Testis (tissue), 3 donors: ENCODE data around the gene TMEM255B. TPM values are rescaled to one million over a fixed set of nuclear protein-coding genes. Genes with fewer than 3 reads are reported as not detected.

Source experiments
- DNase-seq: peaks from one replicate; pipeline ENCODE4 v3.0.0-alpha.2; 2019
- H3K27ac ChIP-seq, 2 donors: fragments of 200-600 bp; sonication (generic); one replicate each; pipeline ENCODE4 v1.5.1; 2019
- H3K27me3 ChIP-seq: fragments of 200-600 bp; sonication (generic); one replicate; pipeline ENCODE4 v1.5.1; 2019
- H3K36me3 ChIP-seq: fragments of 200-600 bp; sonication (generic); one replicate; pipeline ENCODE4 v1.5.1; 2017; ENCODE audit warnings: low read depth; ENCODE audit errors: missing control alignments
- H3K4me1 ChIP-seq: fragments of 200-600 bp; sonication (generic); one replicate; pipeline ENCODE4 v1.5.1; 2019
- H3K4me3 ChIP-seq, 2 donors: fragments of 200-600 bp; sonication (generic); one replicate each; pipeline ENCODE4 v1.5.1; 2017 to 2019
- H3K9me3 ChIP-seq: fragments of 200-600 bp; sonication (generic); one replicate; pipeline ENCODE4 v1.5.1; 2017
- CTCF ChIP-seq, 3 experiments: fragments of 450-650 bp in 2 of 3; fragments of 200-600 bp in 1 of 3; sonication (generic) in 1 of 3; IDR thresholded peaks; one replicate each; pipeline ENCODE4 v1.5.1; 2016 to 2019; ENCODE audit warnings: antibody characterized with exemption in 3 of 3, mild to moderate bottlenecking in 2 of 3, moderate library complexity in 1 of 3
- POLR2A ChIP-seq: fragments of 450-650 bp; IDR thresholded peaks from one replicate; pipeline ENCODE4 v1.6.1; 2017; ENCODE audit warnings: antibody characterized with exemption, mild to moderate bottlenecking, moderate library complexity
- WGBS, 2 donors: methylation state at CpG; one replicate each; pipeline ENCODE4 v1.1.5; 2018; 5-methylcytosine and 5-hydroxymethylcytosine counted together
- intact Hi-C: fragments of 100-400 bp; cut with DNase I; formaldehyde crosslinking; loops from one replicate; pipeline ENCODE4 v1.15.1; 2023; ENCODE audit warnings: low total_unique reads
- polyA plus RNA-seq: library from polyadenylated mRNA; stranded (reverse); fragments of 350-450 nt; fragmentation: Illumina TruSeq; extraction: RNeasy Lipid Tissue Mini Kit (QIAGEN cat#74804); gene quantifications from one replicate; pipeline ENCODE4 v1.2.3, GENCODE V29; 2014; ENCODE audit warnings: low read depth, low replicate concordance; ENCODE audit not compliant: insufficient read depth
- total RNA-seq, 2 donors: library from RNA; depleted of rRNA; stranded (reverse); fragments of >200 nt; gene quantifications; one replicate each; pipeline ENCODE4 v1.2.3, GENCODE V29; 2016

The TMEM255B gene
- total and polyA plus RNA-seq, 3 donors from 2014 or later, result 6.9 to 10.9 (median 7.5) TPM

DNA sequence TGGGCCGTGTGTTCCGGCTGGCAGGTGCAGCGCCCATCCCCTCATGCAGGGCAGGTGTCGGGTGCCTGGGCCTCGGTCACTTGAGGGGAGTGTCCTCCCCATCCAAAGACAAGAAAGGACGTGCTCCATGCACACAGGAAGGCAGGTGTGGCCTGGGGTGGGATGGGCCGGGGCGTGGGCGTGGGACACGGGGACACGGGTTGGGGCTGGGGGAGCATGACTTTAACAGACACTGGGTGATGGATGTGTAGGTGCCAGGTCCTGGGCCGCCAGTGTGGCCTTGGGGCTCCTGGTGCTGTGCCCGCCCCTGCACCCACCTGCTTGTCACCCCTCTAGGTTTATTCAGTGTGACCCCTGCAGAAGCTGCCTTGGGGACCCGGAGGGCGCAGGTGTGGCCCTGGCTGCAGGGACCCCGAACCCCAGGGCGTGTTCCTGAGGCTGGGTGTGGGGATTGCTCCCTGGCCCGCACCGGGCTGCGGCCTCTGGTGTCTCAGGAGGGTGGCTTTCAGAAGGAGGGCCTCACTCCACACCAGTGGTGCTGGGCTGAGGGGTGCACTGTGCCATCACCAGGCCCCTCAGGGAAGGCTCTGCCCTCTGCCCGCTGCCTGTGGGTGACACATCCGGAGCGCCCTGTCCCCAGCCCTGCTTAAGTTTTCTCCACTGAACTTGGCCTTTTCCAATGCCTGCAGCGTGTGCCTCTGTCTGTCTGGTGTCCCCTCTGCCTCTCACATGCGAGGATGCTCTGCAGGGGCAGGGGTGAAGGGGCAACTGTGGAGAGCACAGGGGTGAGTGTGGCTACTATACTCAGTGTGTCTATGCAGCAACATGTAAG is 5.2 kb downstream of the TMEM255B start:
- intact Hi-C loops, result no loop called here

DNA sequence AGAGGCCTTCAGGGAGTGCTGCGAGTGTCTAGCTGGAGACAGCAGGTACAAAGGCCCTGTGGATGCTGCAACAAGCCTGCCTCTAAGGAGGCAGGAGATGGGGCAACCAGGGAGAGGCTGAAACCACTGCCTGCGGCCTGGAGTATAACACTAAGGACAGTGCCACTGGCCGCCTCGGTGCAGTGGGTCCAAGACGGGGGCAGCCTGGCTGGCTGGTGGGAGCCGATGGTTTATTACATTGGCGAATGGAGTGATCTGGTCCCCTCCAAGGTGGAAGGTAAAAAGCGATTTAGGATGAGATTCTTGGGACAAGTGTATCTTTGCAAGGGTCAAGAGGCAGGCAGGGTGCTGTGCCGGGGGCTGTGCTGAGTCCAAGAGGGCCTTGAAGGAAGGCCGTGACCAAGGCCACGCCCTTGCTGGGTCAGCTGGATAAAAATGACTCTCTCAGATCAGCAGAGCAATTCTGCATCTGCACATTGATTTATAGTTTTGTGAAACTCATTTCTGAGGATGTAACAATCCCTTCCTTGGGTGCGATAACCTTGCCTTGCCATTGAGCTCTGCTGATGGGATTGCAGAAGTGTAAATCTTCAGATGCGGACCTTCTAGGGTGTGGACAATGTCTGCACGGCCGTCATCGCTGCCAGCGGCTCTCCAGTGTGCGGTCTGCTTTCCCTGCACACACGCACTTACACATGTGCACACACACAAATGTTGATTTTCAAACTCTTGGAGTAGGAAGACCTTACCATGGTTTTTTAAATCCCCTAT is 6.0 kb downstream of the TMEM255B start:
- no peaks in the 10 kb centered on the region for H3K9me3 ChIP-seq
- no peak overlapping the region for H3K4me3 ChIP-seq
- H3K4me1 ChIP-seq, result peaks cover 4% of the 10 kb centered on the region
- H3K36me3 ChIP-seq, result no peaks in the 10 kb centered on the region
- no peak for TF ChIP-seq CTCF (IDR thresholded peaks at IDR 0.05)
- no peak for TF ChIP-seq POLR2A
- intact Hi-C loops, result no loop called here
- no peak for DNase-seq
- H3K27ac ChIP-seq, result no peak overlapping the region
- H3K27me3 ChIP-seq, result no peaks in the 10 kb centered on the region
- 89 to 91% methylated on average over 19 of the region's 19 CpGs for WGBS, 2 donors

More for the DNA sequence above, 5.2 kb downstream of the TMEM255B start:
- H3K36me3 ChIP-seq, result no peaks in the 10 kb centered on the region
- no peak overlapping the region for H3K27ac ChIP-seq
- TF ChIP-seq POLR2A (no peak), CTCF (IDR thresholded peaks at IDR 0.05) (no peak)
- H3K4me1 ChIP-seq, result peaks cover 9% of the 10 kb centered on the region
- no peaks in the 10 kb centered on the region for H3K27me3 ChIP-seq
- no peak overlapping the region for H3K4me3 ChIP-seq
- 91 to 94% methylated on average over 19 to 25 of the region's 25 CpGs for WGBS, 2 donors
- H3K9me3 ChIP-seq, result no peaks in the 10 kb centered on the region
- no peak for DNase-seq

GRCh38 chr13:113765564-113765910 is 6.5 kb downstream of the TMEM255B start:
- H3K4me3 ChIP-seq, result no peak overlapping the region
- TF ChIP-seq CTCF (IDR thresholded peaks at IDR 0.05) (no peak), POLR2A (no peak)
- no peaks in the 10 kb centered on the region for H3K9me3 ChIP-seq
- DNase-seq, result no peak
- no peaks in the 10 kb centered on the region for H3K27me3 ChIP-seq
- H3K36me3 ChIP-seq, result no peaks in the 10 kb centered on the region
- WGBS, 2 donors, result 71 to 82% methylated on average over 3 to 4 of the region's 4 CpGs
- H3K27ac ChIP-seq, result no peak overlapping the region
- intact Hi-C loops, result no loop called here
- H3K4me1 ChIP-seq, result no peaks in the 10 kb centered on the region

DNA sequence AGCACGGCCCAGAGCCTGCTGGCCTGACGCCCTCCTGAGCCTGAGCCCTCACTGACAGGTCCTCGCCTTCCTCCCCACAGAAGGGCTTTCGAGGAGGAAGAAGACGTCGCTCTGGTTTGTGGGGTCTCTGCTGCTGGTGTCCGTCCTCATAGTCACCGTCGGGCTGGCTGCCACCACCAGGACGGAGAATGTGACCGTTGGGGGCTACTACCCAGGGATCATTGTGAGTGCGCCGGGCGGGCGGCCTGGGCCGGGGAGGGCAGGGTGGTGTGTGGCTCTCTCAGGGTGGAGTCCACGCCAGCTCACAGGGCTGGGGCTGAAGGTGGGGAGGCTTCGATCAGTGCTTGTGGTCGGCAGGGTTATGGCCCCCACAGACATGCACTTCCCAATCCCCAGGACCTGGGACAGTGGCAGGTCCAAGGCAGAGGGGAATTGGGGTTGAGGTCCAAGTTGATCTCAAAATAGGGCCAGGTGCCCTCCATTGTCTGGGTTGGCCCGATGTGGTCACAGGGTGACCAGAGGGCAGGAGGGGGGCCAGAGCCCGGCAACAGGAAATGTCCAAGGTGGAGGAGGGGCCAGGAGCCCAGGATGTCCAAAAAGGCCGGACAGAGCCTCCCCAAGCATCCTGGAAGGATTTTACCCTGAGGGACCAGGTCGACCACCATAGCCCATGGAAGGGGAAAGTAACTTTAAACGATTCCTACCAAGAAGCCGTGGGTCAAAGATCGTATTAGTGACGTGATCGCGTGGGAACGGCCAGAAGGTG is 7.2 kb downstream of the TMEM255B start:
- no peak for DNase-seq
- TF ChIP-seq CTCF (IDR thresholded peaks at IDR 0.05) (no peak), POLR2A (no peak)
- H3K9me3 ChIP-seq, result no peaks in the 10 kb centered on the region
- H3K27ac ChIP-seq, result no peak overlapping the region
- H3K4me1 ChIP-seq, result no peaks in the 10 kb centered on the region
- intact Hi-C loops, result no loop called here
- no peak overlapping the region for H3K4me3 ChIP-seq
- no peaks in the 10 kb centered on the region for H3K27me3 ChIP-seq
- no peaks in the 10 kb centered on the region for H3K36me3 ChIP-seq
- WGBS, 2 donors, result 84 to 93% methylated on average over 18 to 29 of the region's 30 CpGs
